A673 (cell line): ENCODE results near the gene KDM5A.

Experiments used
- EZH2 ChIP-seq: fragments of 200-600 bp; sonication (generic); IDR thresholded peaks from 2 replicates; pipeline ENCODE4 v1.6.1; 2017; ENCODE audit warnings: borderline replicate concordance, low read depth, mild to moderate bottlenecking, mixed read lengths, antibody characterized with exemption, low read length; ENCODE audit not compliant: poor library complexity, severe bottlenecking
- TF ChIP-seq, protein P1 (sequence below): fragments of 300-800, 200-600 bp; sonication (generic); conservative IDR thresholded peaks from 2 replicates; pipeline ENCODE4 v1.5.1; 2017; ENCODE audit warnings: low read depth, mild to moderate bottlenecking, antibody characterized with exemption, low read length, moderate library complexity, mixed read lengths

GRCh38 chr12:269191-269590 is 119.9 kb downstream of the KDM5A start:
- TF ChIP-seq, protein P1, sequence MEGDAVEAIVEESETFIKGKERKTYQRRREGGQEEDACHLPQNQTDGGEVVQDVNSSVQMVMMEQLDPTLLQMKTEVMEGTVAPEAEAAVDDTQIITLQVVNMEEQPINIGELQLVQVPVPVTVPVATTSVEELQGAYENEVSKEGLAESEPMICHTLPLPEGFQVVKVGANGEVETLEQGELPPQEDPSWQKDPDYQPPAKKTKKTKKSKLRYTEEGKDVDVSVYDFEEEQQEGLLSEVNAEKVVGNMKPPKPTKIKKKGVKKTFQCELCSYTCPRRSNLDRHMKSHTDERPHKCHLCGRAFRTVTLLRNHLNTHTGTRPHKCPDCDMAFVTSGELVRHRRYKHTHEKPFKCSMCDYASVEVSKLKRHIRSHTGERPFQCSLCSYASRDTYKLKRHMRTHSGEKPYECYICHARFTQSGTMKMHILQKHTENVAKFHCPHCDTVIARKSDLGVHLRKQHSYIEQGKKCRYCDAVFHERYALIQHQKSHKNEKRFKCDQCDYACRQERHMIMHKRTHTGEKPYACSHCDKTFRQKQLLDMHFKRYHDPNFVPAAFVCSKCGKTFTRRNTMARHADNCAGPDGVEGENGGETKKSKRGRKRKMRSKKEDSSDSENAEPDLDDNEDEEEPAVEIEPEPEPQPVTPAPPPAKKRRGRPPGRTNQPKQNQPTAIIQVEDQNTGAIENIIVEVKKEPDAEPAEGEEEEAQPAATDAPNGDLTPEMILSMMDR, result no peak
- no peak for TF ChIP-seq EZH2
